HepG2 (cell line): ENCODE results near the gene INTS3. TPM values are rescaled to one million over a fixed set of nuclear protein-coding genes. Genes with fewer than 3 reads are reported as not detected.

Experiments used
- FOSL2 ChIP-seq: sonication (generic); formaldehyde crosslinking; IDR thresholded peaks from 2 replicates; pipeline ENCODE4 v1.4.0; 2020; ENCODE audit warnings: missing genetic modification reagents
- GATAD2A ChIP-seq: IDR thresholded peaks from 2 replicates; pipeline ENCODE4 v1.6.1; 2016
- HDAC6 ChIP-seq: fragments of 200-600 bp; sonication (generic); IDR thresholded peaks from 2 replicates; pipeline ENCODE4 v1.7.0; 2017; ENCODE audit warnings: mild to moderate bottlenecking, antibody characterized with exemption, low read length, low read depth
- MIER2 ChIP-seq: IDR thresholded peaks from 2 replicates; pipeline ENCODE4 v1.6.1; 2016; ENCODE audit warnings: missing biosample characterization, missing genetic modification reagents
- MXI1 ChIP-seq: IDR thresholded peaks from 3 replicates; pipeline ENCODE4 v1.6.1; 2012; ENCODE audit warnings: low read depth, low read length, inconsistent platforms, borderline replicate concordance
- NFE2L2 ChIP-seq: fragments of 150-350 bp; IDR thresholded peaks from 2 replicates; pipeline ENCODE4 v1.6.1; 2014; ENCODE audit warnings: low read length
- PAWR ChIP-seq: sonication (generic); formaldehyde crosslinking; IDR thresholded peaks from 2 replicates; pipeline ENCODE4 v1.4.0; 2020; ENCODE audit warnings: missing genetic modification reagents, mild to moderate bottlenecking, borderline replicate concordance
- PCBP2 ChIP-seq: fragments of 200-400 bp; formaldehyde crosslinking; optimal IDR thresholded peaks from 2 replicates; pipeline ENCODE3; 2018; ENCODE audit warnings: low read length, low read depth; ENCODE audit not compliant: poor library complexity, severe bottlenecking
- RAD21 ChIP-seq: fragments of 450-650 bp; formaldehyde crosslinking; IDR thresholded peaks from 2 replicates; pipeline ENCODE4 v1.5.0; 2020; ENCODE audit warnings: mild to moderate bottlenecking
- RFXANK ChIP-seq: IDR thresholded peaks from 2 replicates; pipeline ENCODE4 v1.6.1; 2016
- SIX4 ChIP-seq: sonication (generic); formaldehyde crosslinking; IDR thresholded peaks from 2 replicates; pipeline ENCODE4 v1.4.0; 2020; ENCODE audit warnings: missing genetic modification reagents
- SNAPC5 ChIP-seq: sonication (generic); formaldehyde crosslinking; IDR thresholded peaks from 2 replicates; pipeline ENCODE4 v1.8.1; 2023; ENCODE audit warnings: mild to moderate bottlenecking, missing genetic modification reagents, borderline replicate concordance
- ZEB1 ChIP-seq: IDR thresholded peaks from 2 replicates; pipeline ENCODE4 v1.6.1; 2012; ENCODE audit warnings: mild to moderate bottlenecking, low read depth, inconsistent platforms; ENCODE audit not compliant: insufficient replicate concordance
- ZNF275 ChIP-seq: sonication (generic); formaldehyde crosslinking; IDR thresholded peaks from 2 replicates; pipeline ENCODE4 v1.8.0; 2022; ENCODE audit warnings: missing genetic modification reagents, mild to moderate bottlenecking, inconsistent platforms, borderline replicate concordance
- ZNF577 ChIP-seq: sonication (generic); formaldehyde crosslinking; IDR thresholded peaks from 2 replicates; pipeline ENCODE4 v1.4.0; 2020; ENCODE audit warnings: mild to moderate bottlenecking, low read depth, missing genetic modification reagents, borderline replicate concordance
- ZNF629 ChIP-seq: sonication (generic); formaldehyde crosslinking; conservative IDR thresholded peaks from 2 replicates; pipeline ENCODE4 v1.5.0; 2020; ENCODE audit warnings: missing genetic modification reagents
- ZNF652 ChIP-seq: IDR thresholded peaks from 2 replicates; pipeline ENCODE4 v1.6.1; 2016; ENCODE audit warnings: low read depth, borderline replicate concordance
- polyA plus RNA-seq, 8 experiments: library from polyadenylated mRNA; depleted of rRNA in 3 of 8; stranded (reverse) in 7 of 8; unstranded in 1 of 8; fragments of >200 nt; fragmentation: Illumina TruSeq in 4 of 8; extraction: Trizol in 4 of 8; gene quantifications; 2 replicates each; pipeline versions ENCODE4 v1.2.1 to v1.2.3, GENCODE V29; 2011 to 2016; ENCODE audit warnings: low read depth in 4 of 8, missing spikeins in 1 of 8, mixed read lengths in 1 of 8; ENCODE audit not compliant: insufficient read depth in 1 of 8
- total RNA-seq, 5 experiments: library from RNA; depleted of rRNA; stranded (reverse); fragments of >200 nt; fragmentation: Illumina TruSeq; extraction: Trizol; gene quantifications; 2 replicates each; pipeline ENCODE4 v1.2.3, GENCODE V29; 2016; ENCODE audit warnings: low read depth in 1 of 5
- TF ChIP-seq, protein P1 (sequence below): sonication (generic); formaldehyde crosslinking; IDR thresholded peaks from 2 replicates; pipeline ENCODE4 v1.9.0; 2021; ENCODE audit warnings: missing genetic modification reagents, borderline replicate concordance
- TF ChIP-seq, protein P2 (sequence below): IDR thresholded peaks from 2 replicates; pipeline ENCODE4 v1.4.0; 2020; ENCODE audit warnings: mild to moderate bottlenecking, missing genetic modification reagents
- TF ChIP-seq, protein P3 (sequence below): sonication (generic); formaldehyde crosslinking; IDR thresholded peaks from 2 replicates; pipeline ENCODE4 v1.8.0; 2022; ENCODE audit warnings: mild to moderate bottlenecking, missing genetic modification reagents, moderate library complexity

INTS3 gene
- total and polyA plus RNA-seq, 2 of the 13 experiments (the other 11 are each of a cell fraction or from before 2014, with no cell fraction given) = 17.2 to 27.2 TPM

DNA sequence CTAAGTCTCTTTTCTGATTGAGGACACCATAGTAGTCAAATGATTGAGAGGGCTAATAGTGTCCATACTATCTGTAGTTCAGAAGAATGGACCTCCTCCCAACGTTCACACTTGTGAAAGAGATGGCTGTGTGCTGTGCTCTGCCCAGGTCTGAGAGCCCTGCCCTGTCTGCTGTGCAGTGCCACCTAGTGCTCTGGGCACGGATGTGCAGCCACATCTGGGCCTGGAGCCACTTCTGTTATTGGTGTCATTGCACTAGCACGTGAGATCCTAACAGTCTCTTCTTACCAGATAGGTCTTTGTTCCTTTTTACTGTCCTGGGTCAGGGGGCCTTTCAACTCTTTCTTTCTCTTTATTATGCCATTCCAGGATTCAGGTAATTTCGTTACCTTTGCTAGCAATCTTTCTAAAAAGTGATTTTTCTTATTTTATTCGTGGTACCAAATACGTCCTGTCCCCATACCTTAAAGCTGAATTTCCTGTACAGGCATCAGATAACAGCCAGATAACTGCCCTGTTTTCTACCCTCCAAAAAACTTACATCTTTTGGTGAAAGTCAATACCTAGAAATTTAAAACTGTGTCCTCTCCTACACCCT lies 21.7 kb downstream of the INTS3 start (continued):
- no peak for TF ChIP-seq ZNF275 (CRISPR knock-in tag)
- TF ChIP-seq ZEB1 = no peak
- no peak for TF ChIP-seq NFE2L2
- TF ChIP-seq PCBP2 = no peak
- no peak for TF ChIP-seq ZNF577 (CRISPR knock-in tag)
- TF ChIP-seq HDAC6 = no peak
- TF ChIP-seq MXI1 = 0 out of 3 replicates have a peak, but pooled peaks have one; percentile 25
- TF ChIP-seq ZNF652 (CRISPR knock-in tag) = peak; percentile 36; the same call in 1 of the 2 replicates
- TF ChIP-seq PAWR (CRISPR knock-in tag) = no peak
- TF ChIP-seq SIX4 (CRISPR knock-in tag) = no peak
- TF ChIP-seq MIER2 (CRISPR knock-in tag) = no peak
- 0 out of 2 replicates have a peak, but pooled peaks have one; percentile 38 for TF ChIP-seq GATAD2A (CRISPR knock-in tag)
- TF ChIP-seq, protein P1, sequence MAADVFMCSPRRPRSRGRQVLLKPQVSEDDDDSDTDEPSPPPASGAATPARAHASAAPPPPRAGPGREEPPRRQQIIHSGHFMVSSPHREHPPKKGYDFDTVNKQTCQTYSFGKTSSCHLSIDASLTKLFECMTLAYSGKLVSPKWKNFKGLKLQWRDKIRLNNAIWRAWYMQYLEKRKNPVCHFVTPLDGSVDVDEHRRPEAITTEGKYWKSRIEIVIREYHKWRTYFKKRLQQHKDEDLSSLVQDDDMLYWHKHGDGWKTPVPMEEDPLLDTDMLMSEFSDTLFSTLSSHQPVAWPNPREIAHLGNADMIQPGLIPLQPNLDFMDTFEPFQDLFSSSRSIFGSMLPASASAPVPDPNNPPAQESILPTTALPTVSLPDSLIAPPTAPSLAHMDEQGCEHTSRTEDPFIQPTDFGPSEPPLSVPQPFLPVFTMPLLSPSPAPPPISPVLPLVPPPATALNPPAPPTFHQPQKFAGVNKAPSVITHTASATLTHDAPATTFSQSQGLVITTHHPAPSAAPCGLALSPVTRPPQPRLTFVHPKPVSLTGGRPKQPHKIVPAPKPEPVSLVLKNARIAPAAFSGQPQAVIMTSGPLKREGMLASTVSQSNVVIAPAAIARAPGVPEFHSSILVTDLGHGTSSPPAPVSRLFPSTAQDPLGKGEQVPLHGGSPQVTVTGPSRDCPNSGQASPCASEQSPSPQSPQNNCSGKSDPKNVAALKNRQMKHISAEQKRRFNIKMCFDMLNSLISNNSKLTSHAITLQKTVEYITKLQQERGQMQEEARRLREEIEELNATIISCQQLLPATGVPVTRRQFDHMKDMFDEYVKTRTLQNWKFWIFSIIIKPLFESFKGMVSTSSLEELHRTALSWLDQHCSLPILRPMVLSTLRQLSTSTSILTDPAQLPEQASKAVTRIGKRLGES (CRISPR knock-in tag) = no peak
- peak; percentile 94 for TF ChIP-seq RAD21 (CRISPR knock-in tag)
- no peak for TF ChIP-seq SNAPC5
- TF ChIP-seq, protein P2, sequence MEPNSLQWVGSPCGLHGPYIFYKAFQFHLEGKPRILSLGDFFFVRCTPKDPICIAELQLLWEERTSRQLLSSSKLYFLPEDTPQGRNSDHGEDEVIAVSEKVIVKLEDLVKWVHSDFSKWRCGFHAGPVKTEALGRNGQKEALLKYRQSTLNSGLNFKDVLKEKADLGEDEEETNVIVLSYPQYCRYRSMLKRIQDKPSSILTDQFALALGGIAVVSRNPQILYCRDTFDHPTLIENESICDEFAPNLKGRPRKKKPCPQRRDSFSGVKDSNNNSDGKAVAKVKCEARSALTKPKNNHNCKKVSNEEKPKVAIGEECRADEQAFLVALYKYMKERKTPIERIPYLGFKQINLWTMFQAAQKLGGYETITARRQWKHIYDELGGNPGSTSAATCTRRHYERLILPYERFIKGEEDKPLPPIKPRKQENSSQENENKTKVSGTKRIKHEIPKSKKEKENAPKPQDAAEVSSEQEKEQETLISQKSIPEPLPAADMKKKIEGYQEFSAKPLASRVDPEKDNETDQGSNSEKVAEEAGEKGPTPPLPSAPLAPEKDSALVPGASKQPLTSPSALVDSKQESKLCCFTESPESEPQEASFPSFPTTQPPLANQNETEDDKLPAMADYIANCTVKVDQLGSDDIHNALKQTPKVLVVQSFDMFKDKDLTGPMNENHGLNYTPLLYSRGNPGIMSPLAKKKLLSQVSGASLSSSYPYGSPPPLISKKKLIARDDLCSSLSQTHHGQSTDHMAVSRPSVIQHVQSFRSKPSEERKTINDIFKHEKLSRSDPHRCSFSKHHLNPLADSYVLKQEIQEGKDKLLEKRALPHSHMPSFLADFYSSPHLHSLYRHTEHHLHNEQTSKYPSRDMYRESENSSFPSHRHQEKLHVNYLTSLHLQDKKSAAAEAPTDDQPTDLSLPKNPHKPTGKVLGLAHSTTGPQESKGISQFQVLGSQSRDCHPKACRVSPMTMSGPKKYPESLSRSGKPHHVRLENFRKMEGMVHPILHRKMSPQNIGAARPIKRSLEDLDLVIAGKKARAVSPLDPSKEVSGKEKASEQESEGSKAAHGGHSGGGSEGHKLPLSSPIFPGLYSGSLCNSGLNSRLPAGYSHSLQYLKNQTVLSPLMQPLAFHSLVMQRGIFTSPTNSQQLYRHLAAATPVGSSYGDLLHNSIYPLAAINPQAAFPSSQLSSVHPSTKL (CRISPR knock-in tag) = 0 out of 2 replicates have a peak, but pooled peaks have one; percentile 31
- TF ChIP-seq, protein P3, sequence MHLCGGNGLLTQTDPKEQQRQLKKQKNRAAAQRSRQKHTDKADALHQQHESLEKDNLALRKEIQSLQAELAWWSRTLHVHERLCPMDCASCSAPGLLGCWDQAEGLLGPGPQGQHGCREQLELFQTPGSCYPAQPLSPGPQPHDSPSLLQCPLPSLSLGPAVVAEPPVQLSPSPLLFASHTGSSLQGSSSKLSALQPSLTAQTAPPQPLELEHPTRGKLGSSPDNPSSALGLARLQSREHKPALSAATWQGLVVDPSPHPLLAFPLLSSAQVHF (CRISPR knock-in tag) = no peak
- no peak for TF ChIP-seq ZNF629 (CRISPR knock-in tag)
- TF ChIP-seq FOSL2 (CRISPR knock-in tag) = peak; percentile 43; the same call in 1 of the 2 replicates
- no peak for TF ChIP-seq RFXANK (CRISPR knock-in tag)
